Upper lobe of left lung (tissue), 4 donors: ENCODE measurements around the gene DEPP1.

Source experiments
- CTCF ChIP-seq, 6 experiments: fragments of 450-650 bp in 4 of 6; fragments of 200-600 bp in 2 of 6; sonication (generic) in 2 of 6; IDR thresholded peaks; one replicate each; pipeline ENCODE4 v1.5.1; 2016 to 2019; ENCODE audit warnings: antibody characterized with exemption in 6 of 6
- POLR2AphosphoS5 ChIP-seq, 2 donors: sonication (generic); formaldehyde crosslinking; IDR thresholded peaks; one replicate each; pipeline ENCODE4 v1.5.1; 2017; ENCODE audit warnings: antibody characterized with exemption in 2 of 2

GRCh38 chr10:44968500-44969400 is 9.9 kb downstream of the DEPP1 start:
- TF ChIP-seq CTCF (IDR thresholded peaks at IDR 0.05) (no peak), POLR2AphosphoS5 (IDR thresholded peaks at IDR 0.05) (no peak)
